HG03103 (cell line): ENCODE results near the gene BABAM1.

Experiments
- ATAC-seq: cut with Tn5 transposase; IDR thresholded peaks from one replicate; pipeline ENCODE4 v1.9.1; 2021; ENCODE audit warnings: low read depth; ENCODE audit not compliant: unreplicated experiment

The BABAM1 gene

DNA sequence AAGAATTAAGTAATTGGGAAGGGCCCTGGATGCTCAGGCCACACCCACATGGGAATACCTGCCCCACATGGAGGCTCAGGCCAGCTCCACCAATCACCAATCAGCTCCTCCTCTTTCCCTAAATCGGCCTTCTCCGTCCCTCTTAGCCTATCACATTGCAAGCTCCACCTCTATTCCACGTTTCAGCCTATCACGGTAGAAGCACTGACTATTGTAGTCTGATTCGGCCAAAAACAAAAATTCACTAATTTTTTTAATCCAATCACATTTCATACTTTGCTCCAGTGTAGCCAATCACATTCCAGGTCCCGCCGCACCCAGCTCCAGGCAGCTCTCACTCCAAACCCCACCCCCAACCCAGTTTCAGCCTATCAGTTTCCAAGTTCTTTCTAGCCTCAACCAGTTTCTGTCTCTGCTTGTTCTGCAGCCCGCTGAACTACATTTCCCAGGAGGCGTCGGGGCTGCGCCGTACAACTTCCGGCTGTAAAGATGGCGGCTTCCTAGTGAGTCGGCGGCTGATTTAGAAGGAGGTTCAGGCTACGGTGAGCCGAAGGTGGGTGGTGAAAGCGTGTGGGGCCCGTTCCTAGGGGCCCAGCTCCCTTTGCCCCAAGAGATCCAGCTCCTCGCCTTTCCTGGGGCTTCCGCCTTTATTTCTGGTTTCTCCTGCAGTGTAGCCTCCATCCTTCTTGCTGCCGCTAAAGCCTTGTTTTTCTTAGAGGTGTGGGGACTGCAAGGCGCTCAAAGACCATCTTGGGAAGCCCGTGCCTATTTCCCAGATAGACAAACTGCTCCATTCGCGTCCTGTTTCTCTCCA, at the start of gene BABAM1:
TSS of gene BABAM1 (plus strand) at position 469 of the 814 bp plus-strand sequence. CDS start 1,364 bp downstream, outside the sequence.
- ATAC-seq: peak; percentile 81

DNA sequence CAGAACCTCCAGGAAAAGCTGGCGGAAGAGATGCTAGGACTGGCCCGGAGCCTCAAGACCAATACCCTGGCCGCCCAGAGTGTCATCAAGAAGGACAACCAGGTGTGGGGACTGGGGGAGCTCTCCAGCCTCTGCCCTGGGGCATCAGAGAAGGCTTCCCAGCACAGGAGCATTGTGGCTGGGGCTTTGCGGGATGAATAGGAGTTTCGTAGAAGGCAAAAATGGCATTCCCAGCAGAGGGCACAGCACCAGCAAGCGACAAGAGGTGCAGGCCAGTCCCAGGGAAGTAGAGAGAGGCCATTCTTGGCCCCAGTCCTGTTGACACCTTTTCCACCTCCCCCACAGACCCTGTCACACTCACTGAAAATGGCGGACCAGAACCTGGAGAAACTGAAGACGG, 48.0 kb upstream of the BABAM1 start:
- ATAC-seq: no peak

DNA sequence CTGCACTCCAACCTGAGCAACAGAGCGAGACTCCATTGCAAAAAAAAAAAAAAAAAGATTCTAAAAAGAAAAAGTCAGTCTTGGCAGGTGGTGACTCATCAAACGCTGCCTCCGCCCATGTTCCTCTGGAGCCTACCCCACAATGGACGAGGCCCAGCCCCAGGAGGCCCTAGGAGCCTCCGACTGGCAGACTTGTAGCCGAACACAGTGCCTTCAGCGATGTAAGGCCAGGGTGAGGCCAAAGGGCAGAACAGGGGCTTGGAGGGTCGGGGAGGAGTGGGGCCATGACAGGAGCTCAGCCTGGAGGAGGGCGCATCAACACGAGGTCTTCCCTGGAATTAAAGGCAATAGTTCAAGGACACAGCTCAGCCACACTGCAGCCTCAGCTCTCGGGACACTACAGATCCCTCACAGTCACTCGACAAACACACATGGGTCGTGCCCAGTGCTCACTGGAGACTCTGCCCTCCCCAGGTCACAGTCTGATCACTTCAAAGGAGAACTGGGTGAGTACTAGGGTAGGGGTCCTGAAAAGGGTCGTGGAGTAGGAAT, 47.0 kb upstream of the BABAM1 start:
- ATAC-seq: no peak

DNA sequence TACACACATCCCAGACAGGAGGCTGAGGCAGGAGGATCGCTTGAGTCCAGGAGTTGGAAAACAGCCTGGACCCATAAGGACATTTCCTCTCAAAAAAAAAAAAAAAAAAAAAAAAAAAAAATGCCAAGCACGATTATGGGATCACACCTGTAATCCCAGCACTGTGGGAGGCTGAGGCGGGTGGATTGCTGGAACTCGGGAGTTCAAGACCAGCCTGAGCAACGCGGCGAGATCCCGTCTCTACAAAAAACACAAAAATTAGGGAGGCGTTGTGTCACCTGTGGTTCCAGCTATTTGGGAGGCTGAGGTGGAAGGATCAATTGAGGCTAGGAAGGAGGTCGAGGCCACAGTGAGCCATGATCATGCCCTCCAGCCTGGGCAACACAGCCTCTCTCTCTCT, 42.2 kb upstream of the BABAM1 start:
- no peak for ATAC-seq

DNA sequence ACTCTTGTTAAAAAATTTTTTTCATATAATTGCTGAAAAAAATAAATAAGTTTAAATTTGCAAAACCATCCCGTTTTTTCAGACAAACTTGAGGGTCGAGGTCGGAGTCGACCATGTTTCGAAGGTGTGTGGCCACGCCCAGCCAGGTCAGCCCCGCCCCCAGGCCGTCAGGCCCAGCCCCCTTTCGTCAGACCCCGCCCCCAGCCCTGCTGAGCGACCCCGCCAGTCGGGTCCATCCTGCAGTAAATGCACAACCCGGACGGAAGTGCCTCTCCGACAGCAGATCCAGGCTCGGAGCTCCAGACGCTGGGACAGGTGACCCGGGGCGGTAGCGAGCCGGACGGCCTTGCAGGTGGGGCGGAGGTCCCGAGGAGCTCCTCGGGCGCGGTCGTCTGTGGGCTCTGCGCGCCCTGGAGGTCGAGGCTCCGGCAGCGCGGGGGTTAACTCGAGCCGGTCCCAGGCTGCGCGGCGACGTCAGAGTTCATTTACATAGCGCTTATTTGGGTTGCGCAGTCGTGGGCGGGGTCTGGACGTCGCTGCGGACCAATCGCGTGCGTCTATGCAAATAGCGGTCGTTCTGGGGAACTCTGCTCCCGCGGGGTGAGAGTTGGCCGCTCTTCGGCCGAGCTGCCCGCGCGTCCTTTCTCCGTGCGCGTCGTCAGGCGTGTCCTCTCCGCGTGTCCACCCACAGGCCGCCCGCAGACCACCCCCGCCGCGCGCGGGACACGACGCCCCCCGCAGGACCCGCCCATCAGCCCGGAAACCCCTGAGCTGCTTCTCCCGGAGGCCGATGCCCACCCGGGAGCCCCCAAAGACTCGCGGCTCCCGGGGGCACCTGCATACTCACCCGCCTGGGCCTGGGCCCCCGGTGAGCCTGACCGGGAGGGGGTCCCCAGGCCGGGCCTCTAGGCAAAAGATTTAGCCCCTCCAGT, 41.0 kb upstream of the BABAM1 start, which contains the start of gene OCEL1:
TSS of gene OCEL1 (plus strand) at position 225 of the 932 bp plus-strand sequence. CDS start at position 247, 22 bp downstream.
- peak; percentile 85 for ATAC-seq

DNA sequence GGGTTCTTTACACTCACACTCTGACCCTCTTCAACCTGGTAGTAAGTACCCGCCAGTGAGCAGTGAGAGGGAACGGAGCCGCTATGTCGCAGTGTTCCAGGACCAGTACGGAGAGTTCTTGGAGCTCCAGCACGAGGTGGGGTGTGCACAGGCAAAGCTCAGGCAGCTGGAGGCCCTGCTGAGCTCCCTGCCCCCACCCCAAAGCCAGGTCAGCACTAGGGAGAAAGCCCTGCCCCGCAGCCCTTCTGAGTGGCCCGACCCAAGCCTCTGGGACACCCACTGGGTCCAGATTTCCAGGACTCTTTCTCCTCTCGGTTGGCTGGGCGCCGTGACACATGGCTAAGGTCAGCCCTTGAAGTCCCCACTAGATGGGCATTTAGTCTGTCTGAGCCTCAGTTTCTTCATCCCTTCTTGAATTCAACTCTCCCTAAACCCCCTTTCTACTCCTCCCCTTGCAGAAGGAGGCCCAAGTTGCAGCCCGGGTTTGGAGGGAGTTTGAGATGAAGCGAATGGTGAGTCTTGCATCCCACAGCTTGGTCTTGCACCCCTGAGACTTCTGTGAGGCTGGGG, 39.4 kb upstream of the BABAM1 start:
- no peak for ATAC-seq

DNA sequence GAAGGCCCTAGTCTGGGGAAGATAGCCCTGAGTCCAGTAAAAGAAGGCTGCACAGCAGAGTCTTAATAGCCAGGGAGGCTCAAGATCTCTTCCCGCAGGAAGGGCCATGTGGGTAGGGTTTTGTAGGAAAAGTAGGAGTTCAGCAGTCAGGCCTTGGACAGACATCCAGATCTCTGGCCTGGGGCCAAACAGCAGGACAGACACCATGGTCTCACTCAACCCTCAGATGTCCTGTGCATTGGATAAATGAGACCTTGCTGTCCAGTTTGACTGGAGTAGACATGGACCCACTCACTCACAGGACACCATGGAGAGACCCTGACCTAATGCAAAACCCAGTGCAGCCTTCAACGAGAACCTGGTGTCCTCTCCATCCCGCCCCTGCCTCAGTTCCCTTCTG, 37.4 kb upstream of the BABAM1 start:
- no peak for ATAC-seq

DNA sequence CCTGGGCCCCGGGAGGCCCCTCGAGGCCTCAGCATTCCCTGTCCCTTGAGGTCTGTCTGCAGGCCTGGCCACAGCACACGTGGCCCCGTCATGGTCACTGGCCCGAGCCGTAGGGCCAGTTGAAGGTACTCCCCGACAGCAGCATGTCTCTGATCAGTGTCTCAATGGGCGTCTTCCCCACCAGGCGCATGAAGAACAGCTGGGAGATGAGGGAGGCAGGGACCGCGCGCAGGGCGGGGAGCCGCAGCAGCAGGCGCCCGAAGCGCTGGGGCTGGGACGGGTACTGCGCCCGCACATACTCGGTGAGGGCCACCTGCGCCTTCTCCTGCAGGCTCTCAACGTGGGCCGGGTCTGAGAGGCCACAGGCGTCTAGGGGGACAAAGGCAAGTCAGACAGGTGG, 35.0 kb upstream of the BABAM1 start:
- ATAC-seq: no peak

DNA sequence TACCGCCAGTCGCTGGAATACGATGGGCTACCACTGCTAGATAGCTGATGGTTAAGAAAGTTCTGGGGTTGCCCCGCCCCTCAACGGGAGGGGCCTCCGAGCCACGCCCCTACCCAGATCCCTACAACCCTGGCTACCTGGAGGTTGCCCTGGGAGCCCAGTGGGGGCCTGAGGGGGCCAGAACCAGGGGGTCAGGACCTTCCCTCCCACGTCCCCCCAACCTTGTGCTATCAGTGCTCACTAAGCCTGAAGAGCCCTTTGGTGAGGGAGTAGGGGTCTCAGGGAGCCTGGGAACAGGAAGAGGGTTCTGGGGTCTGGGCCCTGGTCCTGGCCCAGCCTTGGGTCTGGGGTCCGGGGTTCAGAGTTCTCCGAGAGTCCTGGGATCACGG, 32.3 kb upstream of the BABAM1 start:
- ATAC-seq: no peak

DNA sequence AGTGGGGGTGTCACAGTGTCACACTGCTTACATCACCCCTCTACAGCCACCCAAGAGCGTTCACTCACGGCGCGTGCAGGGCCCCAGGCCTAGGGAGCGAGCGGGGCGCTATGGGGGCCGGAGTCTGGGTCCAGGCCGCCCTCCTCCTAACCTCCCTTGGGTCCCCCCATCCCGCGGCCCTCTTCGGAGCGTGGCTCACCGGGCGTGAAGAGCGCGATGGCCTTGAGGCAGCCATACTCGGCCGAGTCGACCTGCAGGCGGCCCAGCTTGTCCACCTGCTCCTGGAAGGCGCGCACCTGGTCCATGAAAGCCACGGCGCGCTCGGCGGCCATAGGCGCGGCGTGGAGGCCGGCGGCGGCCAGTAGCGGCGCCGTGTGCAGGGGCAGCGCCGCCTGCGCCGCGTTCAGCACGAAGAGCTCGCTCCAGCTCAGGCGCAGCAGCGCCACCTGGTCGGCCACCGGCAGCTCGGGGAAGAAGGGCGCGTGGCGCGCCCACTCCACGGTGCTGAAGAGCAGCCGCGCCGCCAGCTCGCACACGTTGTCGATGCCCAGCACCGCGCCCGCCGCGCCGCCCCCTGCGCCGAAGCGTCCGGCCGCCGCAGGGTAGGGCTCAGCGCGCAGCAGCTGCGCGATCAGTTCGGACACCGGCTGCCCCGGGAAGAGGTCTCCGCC, 31.8 kb upstream of the BABAM1 start:
- ATAC-seq: no peak

DNA sequence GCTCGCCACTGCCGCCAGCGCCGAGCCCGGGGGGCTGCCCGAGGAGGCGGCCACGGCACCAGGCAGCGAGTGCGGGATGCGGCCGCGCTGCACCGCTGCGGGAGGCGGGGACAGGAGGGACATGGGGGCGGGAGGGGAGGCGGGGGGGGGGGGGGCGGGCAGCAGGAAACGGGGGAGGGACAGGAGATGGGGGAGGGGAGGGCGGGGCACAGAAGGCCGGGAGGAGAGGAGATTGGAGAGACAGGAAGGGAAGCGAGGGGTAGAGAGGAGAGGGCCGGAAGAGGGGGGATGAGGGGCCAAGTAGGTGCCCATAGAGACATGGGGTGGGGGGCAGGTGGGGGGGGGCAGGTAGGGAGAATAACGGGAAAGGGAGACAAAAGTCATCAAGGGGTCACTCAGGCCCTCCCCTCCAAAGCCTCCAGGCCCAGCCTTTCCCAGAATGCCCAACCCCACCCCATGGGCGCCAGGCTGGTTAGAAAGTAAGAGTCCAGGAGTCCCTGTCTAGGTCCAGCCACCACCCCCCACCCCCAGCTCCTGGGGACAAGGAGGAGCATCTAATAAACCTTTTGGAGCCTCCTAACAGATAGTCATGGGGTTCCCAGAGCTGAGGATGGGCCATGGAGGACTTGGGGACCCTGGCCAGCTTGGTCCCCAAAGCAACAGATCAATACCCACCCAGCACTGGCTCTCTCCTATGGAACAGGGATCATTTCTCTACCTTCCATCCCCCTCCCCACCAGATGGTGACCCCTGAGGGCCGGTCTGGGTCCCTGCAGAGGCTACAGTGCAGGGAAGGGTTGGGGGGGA, 31.1 kb upstream of the BABAM1 start:
- no peak for ATAC-seq

DNA sequence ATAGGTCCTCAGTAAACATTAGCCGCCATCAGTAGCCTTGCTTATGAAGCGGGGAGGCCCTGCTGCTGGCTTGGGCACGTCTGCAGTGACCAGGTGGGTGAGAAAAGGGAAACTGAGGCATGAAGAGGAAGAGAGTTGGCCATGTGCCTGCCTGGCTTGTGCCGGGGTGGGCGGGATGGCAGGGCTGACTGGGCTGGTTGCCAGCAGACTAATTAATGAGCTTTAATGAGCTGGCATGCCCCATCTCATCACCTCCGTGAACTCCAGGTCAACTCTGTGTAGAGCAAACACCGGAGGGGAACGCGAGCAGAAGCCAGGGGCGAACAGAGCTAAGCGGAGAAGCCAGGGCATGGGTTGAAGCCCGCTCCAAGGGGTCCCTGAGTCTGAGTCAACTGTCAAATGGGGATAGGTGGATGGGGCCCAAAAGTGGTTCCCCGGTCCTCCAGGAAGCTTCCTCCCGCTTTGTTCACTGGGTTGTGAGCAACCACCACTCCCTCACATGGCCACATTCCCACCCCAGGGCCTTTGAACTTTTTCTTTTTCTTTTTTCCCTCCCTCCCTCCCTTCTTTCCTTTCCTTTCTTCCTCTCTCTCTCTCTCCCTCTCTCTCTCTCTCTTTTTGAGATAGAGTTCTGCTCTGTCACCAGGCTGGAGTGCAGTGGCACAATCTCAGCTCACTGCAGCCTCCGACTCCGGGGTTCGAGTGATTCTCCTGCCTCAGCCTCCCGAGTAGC, 30.3 kb upstream of the BABAM1 start:
- no peak for ATAC-seq

DNA sequence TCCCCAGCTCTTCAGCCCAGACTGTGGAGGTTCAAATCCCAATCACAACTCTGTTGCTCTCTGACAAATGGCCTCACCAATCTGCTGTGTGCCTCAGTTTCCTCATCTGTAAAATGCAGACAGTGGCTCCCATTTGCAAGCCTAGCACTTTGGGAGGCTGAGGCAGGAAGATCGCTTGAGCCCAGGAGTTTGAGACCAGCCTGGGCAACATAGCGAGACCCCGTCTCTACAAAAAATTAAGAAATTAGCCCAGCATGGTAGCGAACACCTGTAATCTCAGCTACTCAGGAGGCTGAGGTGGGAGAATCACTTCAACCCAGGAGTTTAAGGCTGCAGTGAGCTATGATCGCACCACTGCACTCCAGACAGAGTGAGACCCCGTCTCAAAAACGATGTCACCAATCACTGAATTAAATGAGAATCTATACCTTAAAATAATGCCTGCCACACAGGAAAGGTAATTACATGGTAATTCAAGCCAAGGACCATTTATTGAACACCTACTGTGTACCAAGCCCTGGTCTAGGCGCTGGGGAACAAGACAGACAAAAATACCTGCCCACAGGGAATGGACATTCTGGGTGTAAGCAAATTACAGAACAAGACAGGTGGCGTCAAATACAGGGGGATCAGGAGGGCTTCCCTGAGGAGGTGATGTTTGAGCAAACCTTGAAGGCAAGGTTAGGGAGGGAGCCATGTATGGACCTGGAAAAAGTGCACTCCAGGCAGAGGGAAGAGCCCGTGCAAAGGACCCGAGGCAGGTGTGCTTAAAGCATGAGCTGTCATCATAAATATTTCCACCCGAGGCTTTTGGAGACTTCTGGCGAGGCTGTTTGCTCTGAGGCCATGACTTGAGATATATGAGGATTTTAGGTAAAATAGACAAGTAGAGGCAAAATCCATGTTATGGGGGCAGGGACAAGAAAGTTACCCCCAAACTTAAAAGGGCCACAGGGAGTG, 29.2 kb upstream of the BABAM1 start:
- no peak for ATAC-seq

DNA sequence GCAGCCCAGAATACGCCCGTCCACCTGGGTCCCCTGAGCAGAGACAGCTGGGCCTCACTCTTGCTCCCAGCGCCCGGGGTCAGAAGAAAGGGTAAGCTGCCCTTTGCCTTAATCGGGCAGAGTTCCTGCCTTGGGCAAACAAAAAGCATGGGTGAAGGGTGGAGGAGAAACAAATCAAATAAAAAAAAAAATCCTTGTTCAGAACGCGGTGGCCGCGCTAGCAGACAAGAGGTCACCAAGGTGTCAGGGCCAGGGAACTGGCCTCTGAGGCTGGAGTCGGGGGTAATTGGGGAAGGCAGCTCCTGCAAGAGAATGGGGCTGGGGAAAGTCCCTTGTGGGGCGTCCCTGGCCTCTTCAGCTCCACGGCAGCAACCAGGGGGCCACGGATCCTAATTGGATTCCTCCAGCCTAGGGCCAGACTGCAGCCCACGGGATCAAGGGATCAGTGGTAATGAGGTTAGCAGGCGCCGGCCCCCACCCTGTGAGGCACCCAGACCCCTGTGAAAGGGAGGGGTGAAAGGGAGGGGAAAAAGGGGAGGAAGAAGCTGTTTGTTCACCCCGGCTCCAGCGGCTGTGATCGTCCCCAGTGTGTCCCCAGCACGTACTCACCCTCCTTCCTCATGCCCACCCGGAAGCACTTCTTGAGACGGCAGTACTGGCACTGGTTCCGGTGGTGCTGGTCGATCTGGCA, 27.0 kb upstream of the BABAM1 start:
- no peak for ATAC-seq

DNA sequence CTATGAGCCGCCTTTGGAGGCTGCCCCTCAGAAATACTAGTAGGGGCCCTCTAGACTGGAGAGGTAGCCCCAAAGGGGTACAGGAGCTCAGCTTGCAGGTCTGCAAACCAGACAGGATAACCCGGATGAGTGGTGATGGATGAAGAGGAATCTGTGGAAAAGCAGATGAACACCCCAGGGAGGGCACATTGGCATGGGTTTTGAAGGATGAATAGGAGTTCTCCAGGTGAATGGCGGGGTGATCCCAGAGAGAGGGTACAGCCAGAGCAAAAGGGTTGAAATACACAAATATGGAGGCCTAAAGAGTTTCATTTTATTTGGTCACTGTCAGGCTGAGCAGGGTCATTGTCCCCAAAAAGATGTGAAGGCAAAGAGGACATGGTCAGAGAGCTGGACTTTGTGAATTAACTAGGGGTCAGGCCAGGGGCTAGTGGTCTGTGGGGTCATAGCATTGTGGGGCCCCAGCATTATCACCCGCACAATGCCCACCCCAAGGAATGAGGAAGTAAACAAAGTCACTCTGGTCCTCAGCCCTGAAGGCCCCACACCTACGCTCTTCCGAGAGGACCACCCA, 26.3 kb upstream of the BABAM1 start:
- ATAC-seq: no peak

DNA sequence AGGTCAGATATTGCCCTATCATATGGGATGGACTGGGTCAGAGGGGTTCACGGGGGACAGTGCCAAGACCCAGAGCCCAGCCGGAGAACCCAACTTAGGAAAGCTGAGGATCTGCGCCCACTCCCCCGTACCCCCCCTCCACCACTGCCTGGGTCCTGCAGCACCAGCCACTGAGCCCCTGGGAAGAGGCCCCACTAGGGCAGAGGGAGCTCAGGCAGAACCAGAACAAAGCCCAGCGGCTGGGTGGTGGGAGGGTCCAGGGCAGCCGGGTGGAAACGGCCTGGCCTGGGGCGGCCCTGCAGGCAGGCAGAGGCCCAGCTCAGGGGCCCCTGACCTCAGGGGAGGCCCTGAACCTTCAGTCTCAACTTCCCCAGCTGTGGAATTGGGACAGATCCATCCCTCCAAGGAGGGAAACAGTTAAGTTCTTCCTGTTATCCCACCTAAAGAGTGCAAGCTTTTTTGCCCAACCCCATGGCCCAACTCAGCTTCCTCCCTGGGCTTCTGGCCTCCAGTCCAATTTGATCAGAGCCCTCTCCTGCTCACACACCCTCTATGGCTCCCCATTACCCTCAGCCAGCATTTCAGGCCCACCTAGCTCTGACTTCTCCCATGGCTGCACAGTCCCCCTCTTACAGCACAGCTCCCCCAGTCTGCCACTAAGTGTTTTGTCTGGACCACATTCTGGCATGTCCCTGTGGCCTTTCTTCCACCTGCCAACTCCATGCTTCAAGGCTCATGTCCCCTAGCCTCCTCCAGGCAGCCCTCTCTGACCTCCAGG, 24.6 kb upstream of the BABAM1 start:
- ATAC-seq: no peak
